Endodermal cell (in vitro differentiated cells): ENCODE results near the gene SDK1. TPM values are rescaled to one million over a fixed set of nuclear protein-coding genes. Genes with fewer than 3 reads are reported as not detected.

Source experiments
- DNase-seq: peaks from one replicate; pipeline ENCODE4 v3.0.0-alpha.2; 2017
- H3K27ac ChIP-seq: 2 replicates; pipeline ENCODE4 v1.5.1; 2013; ENCODE audit warnings: mild to moderate bottlenecking, low read depth, low read length, moderate library complexity
- H3K27me3 ChIP-seq: 2 replicates; pipeline ENCODE4 v1.6.1; 2013; ENCODE audit warnings: mild to moderate bottlenecking, low read length, moderate library complexity; ENCODE audit not compliant: insufficient read depth, control insufficient read depth, poor library complexity, severe bottlenecking
- H3K36me3 ChIP-seq: 2 replicates; pipeline ENCODE4 v1.7.0; 2013; ENCODE audit warnings: mild to moderate bottlenecking, low read length, moderate library complexity; ENCODE audit not compliant: control insufficient read depth, insufficient read depth
- H3K4me1 ChIP-seq: one replicate; pipeline ENCODE4 v1.7.0; 2013; ENCODE audit warnings: low read length; ENCODE audit not compliant: control insufficient read depth, insufficient read depth
- H3K4me3 ChIP-seq: 2 replicates; pipeline ENCODE4 v1.5.1; 2013; ENCODE audit warnings: mild to moderate bottlenecking, low read length, moderate library complexity
- H3K9ac ChIP-seq: 2 replicates; pipeline ENCODE4 v1.6.1; 2013; ENCODE audit warnings: mild to moderate bottlenecking, low read length, moderate library complexity; ENCODE audit not compliant: poor library complexity, severe bottlenecking; ENCODE audit errors: extremely low read depth
- H3K9me3 ChIP-seq: 2 replicates; pipeline ENCODE4 v1.6.1; 2013; ENCODE audit warnings: mild to moderate bottlenecking, low read length, moderate library complexity; ENCODE audit not compliant: control insufficient read depth
- H3K27ac Mint-ChIP-seq: 2 replicates; pipeline ENCODE4 v1.8.0; 2020; ENCODE audit warnings: mixed read lengths
- H3K27me3 Mint-ChIP-seq: 2 replicates; pipeline ENCODE4 v1.8.0; 2021; ENCODE audit warnings: mild to moderate bottlenecking, mixed read lengths; ENCODE audit not compliant: insufficient read depth
- H3K36me3 Mint-ChIP-seq: 2 replicates; pipeline ENCODE4 v1.8.0; 2020; ENCODE audit warnings: low read depth, mixed read lengths
- H3K4me1 Mint-ChIP-seq: 2 replicates; pipeline ENCODE4 v1.8.0; 2020; ENCODE audit warnings: mixed read lengths
- H3K4me3 Mint-ChIP-seq: 2 replicates; pipeline ENCODE4 v1.8.0; 2020; ENCODE audit warnings: mild to moderate bottlenecking, moderate library complexity, mixed read lengths
- H3K9me3 Mint-ChIP-seq: 2 replicates; pipeline ENCODE4 v1.8.0; 2020; ENCODE audit warnings: mild to moderate bottlenecking, mixed read lengths
- CTCF ChIP-seq: fragments of 200-600 bp; sonication (generic); conservative IDR thresholded peaks from 2 replicates; pipeline ENCODE4 v1.5.0; 2021; ENCODE audit warnings: antibody characterized with exemption, mild to moderate bottlenecking
- WGBS, 2 experiments: methylation state at CpG; one replicate each; pipeline versions ENCODE4 v1.1.5 to v1.1.7; 2013; ENCODE audit warnings: missing lambda C conversion rate in 2 of 2, mixed read lengths in 1 of 2; ENCODE audit not compliant: insufficient coverage in 1 of 2, insufficient read length in 1 of 2; 5-methylcytosine and 5-hydroxymethylcytosine counted together
- total RNA-seq, 2 donors: library from RNA; stranded (reverse); fragmentation: NEBNext Ultra II Directional in 1 of 2; extraction: Animal tissue kit (Norgen Biotek cat#: 25700) in 1 of 2; gene quantifications; 2 replicates in 1 of 2; 3 replicates in 1 of 2; pipeline ENCODE4 v1.2.1, GENCODE V29; 2021

The SDK1 gene
- total RNA-seq, 2 donors from 2014 or later, result 22.7 to 23.1 TPM

- no peak for TF ChIP-seq CTCF
- peaks cover 5% of the 10 kb centered on the region for H3K4me1 Mint-ChIP-seq
- WGBS, 2 experiments, result 89 to 94% methylated on average over 3 to 4 of the region's 4 CpGs
- H3K4me3 Mint-ChIP-seq, result no peak overlapping the region
- Histone ChIP-seq H3K4me1 (peaks cover 3% of the 10 kb centered on the region), H3K27me3 (no peaks in the 10 kb centered on the region), H3K9me3 (no peaks in the 10 kb centered on the region), H3K4me3 (no peak overlapping the region), H3K36me3 (no peaks in the 10 kb centered on the region), H3K27ac (no peak overlapping the region), H3K9ac (no peak overlapping the region)
- DNase-seq, result no peak
- peaks cover 9% of the 10 kb centered on the region for H3K9me3 Mint-ChIP-seq
- H3K36me3 Mint-ChIP-seq, result peaks cover 3% of the 10 kb centered on the region
- H3K27me3 Mint-ChIP-seq, result no peaks in the 10 kb centered on the region
- H3K27ac Mint-ChIP-seq, result no peak overlapping the region
Measured at GRCh38 chr7:3917436-3917835, 616.4 kb downstream of the SDK1 start.

DNA sequence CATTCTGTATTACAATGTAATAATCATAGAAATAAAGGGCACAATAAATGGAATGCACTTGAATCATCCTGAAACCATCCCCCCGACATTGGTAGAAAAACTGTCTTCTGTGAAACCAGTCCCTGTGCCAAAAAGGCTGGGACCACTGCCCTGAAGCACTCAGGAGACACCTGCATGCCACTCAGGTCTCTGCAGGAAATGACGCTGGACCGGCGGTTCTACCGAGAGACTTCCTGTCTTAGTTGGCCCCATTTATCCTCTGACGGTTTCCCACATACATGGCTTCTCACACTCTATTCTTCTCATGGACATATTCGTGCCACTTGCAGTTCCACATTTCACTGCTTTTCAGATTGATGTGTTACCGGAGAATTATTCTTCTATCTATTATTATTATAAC is 617.5 kb downstream of the SDK1 start:
- H3K4me1 Mint-ChIP-seq, result peaks cover 13% of the 10 kb centered on the region
- H3K27ac Mint-ChIP-seq, result no peak overlapping the region
- 94 to 98% methylated on average over 7 to 8 of the region's 8 CpGs for WGBS, 2 experiments
- H3K9me3 Mint-ChIP-seq, result peaks cover 9% of the 10 kb centered on the region
- Histone ChIP-seq H3K9me3 (no peaks in the 10 kb centered on the region), H3K36me3 (no peaks in the 10 kb centered on the region), H3K4me3 (no peak overlapping the region), H3K4me1 (peaks cover 3% of the 10 kb centered on the region), H3K27me3 (no peaks in the 10 kb centered on the region), H3K9ac (no peak overlapping the region), H3K27ac (no peak overlapping the region)
- TF ChIP-seq CTCF, result no peak
- no peaks in the 10 kb centered on the region for H3K27me3 Mint-ChIP-seq
- DNase-seq, result no peak
- no peak overlapping the region for H3K4me3 Mint-ChIP-seq
- H3K36me3 Mint-ChIP-seq, result peaks cover 3% of the 10 kb centered on the region

DNA sequence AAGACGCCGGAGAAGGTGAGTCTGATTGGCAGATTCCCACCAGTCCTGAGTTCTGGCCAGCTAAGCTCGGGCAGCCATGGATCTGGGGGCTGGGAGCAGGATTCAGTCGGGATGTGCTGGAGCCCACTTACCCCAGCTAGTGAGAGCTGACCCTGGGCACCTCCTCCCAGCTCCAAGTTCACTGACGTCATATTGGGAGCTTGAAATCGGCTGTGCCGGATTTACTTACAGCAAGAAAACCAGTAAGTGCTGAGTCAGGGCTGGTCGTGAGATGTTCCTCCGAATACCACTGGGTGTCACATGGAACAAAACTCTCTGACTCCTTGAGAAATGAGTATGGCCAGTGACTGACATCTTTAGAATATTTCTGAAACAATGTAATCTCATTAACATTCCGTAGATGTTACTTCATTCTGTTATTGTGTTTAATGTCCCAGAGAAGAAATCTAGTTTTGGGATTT is 621.2 kb downstream of the SDK1 start:
- TF ChIP-seq CTCF, result peak; percentile 63
- Histone ChIP-seq H3K4me1 (peaks cover 3% of the 10 kb centered on the region), H3K9ac (no peak overlapping the region), H3K27me3 (no peaks in the 10 kb centered on the region), H3K4me3 (no peak overlapping the region), H3K9me3 (no peaks in the 10 kb centered on the region), H3K27ac (peak overlapping the region; percentile 47), H3K36me3 (no peaks in the 10 kb centered on the region)
- Mint-ChIP-seq H3K9me3 (peaks cover 9% of the 10 kb centered on the region), H3K36me3 (peaks cover 3% of the 10 kb centered on the region), H3K4me1 (peaks cover 16% of the 10 kb centered on the region), H3K4me3 (no peak overlapping the region), H3K27me3 (peaks cover 1% of the 10 kb centered on the region), H3K27ac (peak overlapping the region; percentile 91)
- peak; percentile 84 for DNase-seq
- 60 to 73% methylated on average over 6 to 10 of the region's 10 CpGs for WGBS, 2 experiments
